ENCODE data around the gene CNTFR.

DNA sequence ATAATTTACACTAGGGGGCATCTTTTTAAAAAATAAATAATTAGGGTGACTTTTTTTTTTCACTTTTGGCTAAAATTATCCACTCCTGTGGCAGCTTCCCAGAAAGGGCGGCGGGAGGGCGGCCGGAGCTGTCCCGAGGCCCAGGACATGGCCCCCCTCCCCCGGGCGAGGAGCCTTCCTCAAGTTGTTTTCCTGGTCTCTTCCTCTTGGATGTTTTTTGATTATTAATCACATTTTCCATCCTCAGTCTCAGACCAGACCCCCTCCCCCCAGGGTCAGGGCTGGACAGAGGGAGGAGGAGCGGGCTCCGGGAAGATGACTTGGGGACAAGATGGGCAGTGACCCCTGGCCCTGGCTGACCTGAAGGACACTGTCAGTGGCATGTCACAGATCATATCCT, 4.7 kb upstream of the CNTFR start:
- TF ChIP-seq, protein P1, sequence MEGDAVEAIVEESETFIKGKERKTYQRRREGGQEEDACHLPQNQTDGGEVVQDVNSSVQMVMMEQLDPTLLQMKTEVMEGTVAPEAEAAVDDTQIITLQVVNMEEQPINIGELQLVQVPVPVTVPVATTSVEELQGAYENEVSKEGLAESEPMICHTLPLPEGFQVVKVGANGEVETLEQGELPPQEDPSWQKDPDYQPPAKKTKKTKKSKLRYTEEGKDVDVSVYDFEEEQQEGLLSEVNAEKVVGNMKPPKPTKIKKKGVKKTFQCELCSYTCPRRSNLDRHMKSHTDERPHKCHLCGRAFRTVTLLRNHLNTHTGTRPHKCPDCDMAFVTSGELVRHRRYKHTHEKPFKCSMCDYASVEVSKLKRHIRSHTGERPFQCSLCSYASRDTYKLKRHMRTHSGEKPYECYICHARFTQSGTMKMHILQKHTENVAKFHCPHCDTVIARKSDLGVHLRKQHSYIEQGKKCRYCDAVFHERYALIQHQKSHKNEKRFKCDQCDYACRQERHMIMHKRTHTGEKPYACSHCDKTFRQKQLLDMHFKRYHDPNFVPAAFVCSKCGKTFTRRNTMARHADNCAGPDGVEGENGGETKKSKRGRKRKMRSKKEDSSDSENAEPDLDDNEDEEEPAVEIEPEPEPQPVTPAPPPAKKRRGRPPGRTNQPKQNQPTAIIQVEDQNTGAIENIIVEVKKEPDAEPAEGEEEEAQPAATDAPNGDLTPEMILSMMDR (IDR thresholded peaks at IDR 0.05), result no peak
- TF ChIP-seq EZH2 (IDR thresholded peaks at IDR 0.05; ENCODE audit: borderline replicate concordance, insufficient read depth, low read depth, low read length, poor library complexity, severe bottlenecking), result no peak

Measured in B cell (primary cell).